Measurements from ENCODE around the gene NAPA.

NAPA gene

DNA sequence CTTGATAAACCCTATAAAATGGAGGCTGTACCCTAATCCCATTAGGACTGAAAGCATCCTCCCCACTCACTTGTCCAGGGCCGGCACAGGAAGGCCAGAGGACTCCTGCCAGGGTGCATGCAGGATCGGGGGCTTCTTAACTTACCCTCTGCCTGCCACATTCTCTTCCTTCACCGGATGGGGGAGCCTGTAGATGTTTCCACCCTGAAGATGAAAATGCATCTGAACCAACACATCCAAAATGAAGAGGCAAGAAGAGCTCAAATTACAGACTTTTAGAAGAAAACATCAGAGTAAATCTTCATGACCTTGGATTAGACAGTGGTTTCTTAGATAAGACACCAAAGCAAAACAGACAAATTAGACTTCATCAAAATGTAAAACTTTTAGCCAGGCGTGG lies 25.9 kb upstream of the NAPA start:
- Histone ChIP-seq H4K20me1 (ENCODE audit: insufficient read depth, low read length, poor library complexity, severe bottlenecking) (no peaks in the 10 kb centered on the region), H3K4me1 (ENCODE audit: insufficient read depth, low read length, poor library complexity, severe bottlenecking) (peaks cover 10% of the 10 kb centered on the region), H3K9ac (ENCODE audit: low read depth, low read length, poor library complexity, severe bottlenecking) (no peak overlapping the region), H3K36me3 (ENCODE audit: insufficient read depth, low read length) (no peaks in the 10 kb centered on the region), H3K9me3 (ENCODE audit: insufficient read depth, low read depth, low read length) (no peaks in the 10 kb centered on the region), H3K4me3 (ENCODE audit: low read length, poor library complexity, severe bottlenecking) (no peak overlapping the region), H3F3A (ENCODE audit: low read depth) (no peaks in the 10 kb centered on the region), H2AFZ (ENCODE audit: low read length) (no peak overlapping the region), H3K27me3 (ENCODE audit: insufficient read depth, low read length, poor library complexity, severe bottlenecking) (no peaks in the 10 kb centered on the region), H3K9me2 (replicated peaks; ENCODE audit: low read depth, low read length) (no peaks in the 10 kb centered on the region), H3K79me2 (ENCODE audit: insufficient read depth, low read length) (no peaks in the 10 kb centered on the region), H3K4me2 (ENCODE audit: low read depth, low read length, poor library complexity, severe bottlenecking) (no peak overlapping the region)
- peak; percentile 42 for TF ChIP-seq CTCF (conservative IDR thresholded peaks at IDR 0.05; ENCODE audit: low read length)
- TF ChIP-seq EZH2phosphoT487 (IDR thresholded peaks at IDR 0.05; ENCODE audit: borderline replicate concordance): no peak

GRCh38 chr19:47539747-47540311 lies 25.0 kb upstream of the NAPA start:
- Histone ChIP-seq H3K9me2 (replicated peaks; ENCODE audit: low read depth, low read length) (no peaks in the 10 kb centered on the region), H4K20me1 (ENCODE audit: insufficient read depth, low read length, poor library complexity, severe bottlenecking) (no peaks in the 10 kb centered on the region), H3K4me3 (ENCODE audit: low read length, poor library complexity, severe bottlenecking) (no peak overlapping the region), H3K9ac (ENCODE audit: low read depth, low read length, poor library complexity, severe bottlenecking) (no peak overlapping the region), H3K27me3 (ENCODE audit: insufficient read depth, low read length, poor library complexity, severe bottlenecking) (no peaks in the 10 kb centered on the region), H2AFZ (ENCODE audit: low read length) (no peak overlapping the region), H3K4me1 (ENCODE audit: insufficient read depth, low read length, poor library complexity, severe bottlenecking) (peaks cover 10% of the 10 kb centered on the region), H3F3A (ENCODE audit: low read depth) (no peaks in the 10 kb centered on the region), H3K4me2 (ENCODE audit: low read depth, low read length, poor library complexity, severe bottlenecking) (no peak overlapping the region), H3K9me3 (ENCODE audit: insufficient read depth, low read depth, low read length) (no peaks in the 10 kb centered on the region), H3K36me3 (ENCODE audit: insufficient read depth, low read length) (no peaks in the 10 kb centered on the region), H3K79me2 (ENCODE audit: insufficient read depth, low read length) (no peaks in the 10 kb centered on the region)
- no peak for TF ChIP-seq CTCF (conservative IDR thresholded peaks at IDR 0.05; ENCODE audit: low read length)
- no peak for TF ChIP-seq EZH2phosphoT487 (IDR thresholded peaks at IDR 0.05; ENCODE audit: borderline replicate concordance)

DNA sequence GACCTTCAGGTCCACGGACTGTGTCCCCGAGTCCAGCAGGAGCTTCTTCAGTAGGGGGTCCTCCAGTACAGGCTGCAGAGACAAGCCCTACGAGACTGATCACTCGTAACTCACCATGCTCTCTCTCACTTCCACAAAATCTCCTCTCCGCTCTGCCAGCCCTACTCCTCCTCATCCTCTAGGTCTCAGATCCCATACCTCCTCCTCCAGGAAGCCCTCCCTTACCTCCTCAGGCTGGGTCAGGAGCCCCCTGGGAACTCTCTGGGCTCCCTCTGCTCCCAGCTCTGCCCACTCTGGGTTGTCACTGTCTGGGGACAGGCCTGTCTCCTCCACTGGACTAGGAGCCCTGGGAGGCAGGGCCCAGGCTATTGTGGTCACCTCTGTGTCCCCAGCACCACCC lies 23.9 kb upstream of the NAPA start:
- Histone ChIP-seq H4K20me1 (ENCODE audit: insufficient read depth, low read length, poor library complexity, severe bottlenecking) (no peaks in the 10 kb centered on the region), H3K27me3 (ENCODE audit: insufficient read depth, low read length, poor library complexity, severe bottlenecking) (no peaks in the 10 kb centered on the region), H3K9me3 (ENCODE audit: insufficient read depth, low read depth, low read length) (no peaks in the 10 kb centered on the region), H3K9ac (ENCODE audit: low read depth, low read length, poor library complexity, severe bottlenecking) (no peak overlapping the region), H3F3A (ENCODE audit: low read depth) (no peaks in the 10 kb centered on the region), H3K4me3 (ENCODE audit: low read length, poor library complexity, severe bottlenecking) (no peak overlapping the region), H3K36me3 (ENCODE audit: insufficient read depth, low read length) (no peaks in the 10 kb centered on the region), H3K4me2 (ENCODE audit: low read depth, low read length, poor library complexity, severe bottlenecking) (no peak overlapping the region), H2AFZ (ENCODE audit: low read length) (no peak overlapping the region), H3K79me2 (ENCODE audit: insufficient read depth, low read length) (no peaks in the 10 kb centered on the region), H3K4me1 (ENCODE audit: insufficient read depth, low read length, poor library complexity, severe bottlenecking) (peaks cover 10% of the 10 kb centered on the region), H3K9me2 (replicated peaks; ENCODE audit: low read depth, low read length) (no peaks in the 10 kb centered on the region)
- TF ChIP-seq EZH2phosphoT487 (IDR thresholded peaks at IDR 0.05; ENCODE audit: borderline replicate concordance) (no peak), CTCF (conservative IDR thresholded peaks at IDR 0.05; ENCODE audit: low read length) (no peak)

All from Loucy (cell line).